ENCODE measurements around the gene TNF.

DNA sequence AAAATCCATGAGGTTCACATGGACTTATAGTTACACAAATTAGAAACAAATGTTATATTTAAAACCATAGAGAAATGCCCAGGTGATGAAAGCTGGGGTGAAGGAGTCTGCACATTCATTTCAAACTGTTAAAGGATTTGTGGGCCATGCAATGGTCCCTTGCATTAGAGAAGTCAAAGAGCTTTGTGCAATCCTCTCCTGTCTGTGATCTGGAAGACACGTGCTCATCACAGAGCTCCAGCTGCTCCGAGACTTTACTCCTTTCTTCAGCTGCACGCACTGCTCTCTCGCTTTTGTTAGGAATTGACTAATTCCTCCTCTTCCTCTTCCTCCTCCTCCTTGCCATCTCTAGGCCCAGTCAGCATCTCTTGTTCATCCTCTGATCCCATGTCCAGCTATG lies 35.6 kb downstream of the TNF start:
- TF ChIP-seq, protein P1, sequence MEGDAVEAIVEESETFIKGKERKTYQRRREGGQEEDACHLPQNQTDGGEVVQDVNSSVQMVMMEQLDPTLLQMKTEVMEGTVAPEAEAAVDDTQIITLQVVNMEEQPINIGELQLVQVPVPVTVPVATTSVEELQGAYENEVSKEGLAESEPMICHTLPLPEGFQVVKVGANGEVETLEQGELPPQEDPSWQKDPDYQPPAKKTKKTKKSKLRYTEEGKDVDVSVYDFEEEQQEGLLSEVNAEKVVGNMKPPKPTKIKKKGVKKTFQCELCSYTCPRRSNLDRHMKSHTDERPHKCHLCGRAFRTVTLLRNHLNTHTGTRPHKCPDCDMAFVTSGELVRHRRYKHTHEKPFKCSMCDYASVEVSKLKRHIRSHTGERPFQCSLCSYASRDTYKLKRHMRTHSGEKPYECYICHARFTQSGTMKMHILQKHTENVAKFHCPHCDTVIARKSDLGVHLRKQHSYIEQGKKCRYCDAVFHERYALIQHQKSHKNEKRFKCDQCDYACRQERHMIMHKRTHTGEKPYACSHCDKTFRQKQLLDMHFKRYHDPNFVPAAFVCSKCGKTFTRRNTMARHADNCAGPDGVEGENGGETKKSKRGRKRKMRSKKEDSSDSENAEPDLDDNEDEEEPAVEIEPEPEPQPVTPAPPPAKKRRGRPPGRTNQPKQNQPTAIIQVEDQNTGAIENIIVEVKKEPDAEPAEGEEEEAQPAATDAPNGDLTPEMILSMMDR (IDR thresholded peaks at IDR 0.05) = no peak
- no peak for TF ChIP-seq POLR2A (IDR thresholded peaks at IDR 0.05)

Measured in testis (tissue), 2 donors.